Measurements from ENCODE around the gene TTLL10. TPM values are rescaled to one million over a fixed set of nuclear protein-coding genes. Genes with fewer than 3 reads are reported as not detected.
"Not testable (repeated sequence)": the region's sequence is repeated elsewhere in the genome, so short reads cannot be mapped to it uniquely, and the experiment has no call there.

Gene TTLL10
- total RNA-seq, 1 donor from 2014 or later = not detected

DNA sequence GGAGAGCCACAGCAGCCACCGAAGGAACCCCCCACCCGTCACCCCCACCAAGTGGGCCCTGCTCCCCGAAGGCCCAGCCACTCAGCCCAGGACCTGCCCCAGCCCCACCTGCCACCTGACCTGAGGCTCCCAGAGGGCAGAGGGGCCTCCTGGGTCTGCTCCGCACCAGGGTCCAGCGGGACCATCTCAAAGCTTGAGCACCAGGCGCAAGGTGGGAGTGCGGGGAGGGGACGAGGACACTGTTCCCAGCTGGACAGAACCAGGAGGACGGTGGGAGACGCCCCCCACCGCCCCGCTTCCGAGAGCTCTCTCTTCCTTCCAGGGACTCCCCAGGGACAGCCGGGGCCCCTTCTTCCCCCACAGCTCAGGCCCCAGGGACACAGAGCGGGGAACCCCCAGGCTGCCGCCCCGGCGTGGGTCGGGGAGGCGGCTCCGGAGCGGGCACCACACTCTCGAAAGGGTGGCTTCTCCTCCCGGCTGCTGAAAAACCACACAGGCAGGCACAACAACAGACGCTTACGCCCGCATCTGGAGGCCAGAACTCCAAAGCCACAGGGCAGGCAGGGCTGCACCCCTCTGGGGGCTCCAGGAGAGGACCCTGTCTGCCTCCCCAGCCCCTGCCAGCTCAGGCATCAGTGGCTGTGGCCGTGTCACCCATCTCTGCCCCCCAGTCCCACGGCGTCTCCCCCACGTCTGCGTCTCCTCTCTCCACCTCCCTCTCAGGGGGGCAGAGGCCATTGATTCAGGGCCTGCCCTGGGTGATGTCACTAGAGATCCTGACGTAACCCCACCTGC lies 1.9 kb upstream of the TTLL10 start:
- H3K4me3 Mint-ChIP-seq (ENCODE audit: unreplicated experiment) = no peak overlapping the region
- H3K36me3 Mint-ChIP-seq (ENCODE audit: low read depth, unreplicated experiment) = peaks cover 1% of the 10 kb centered on the region
- H3K27me3 Mint-ChIP-seq (ENCODE audit: unreplicated experiment) = no peaks in the 10 kb centered on the region
- no peaks in the 10 kb centered on the region for H3K9me3 Mint-ChIP-seq (ENCODE audit: unreplicated experiment)
- DNase-seq (ENCODE audit: low spot score) = peak; percentile 5
- no peak overlapping the region for H3K27ac Mint-ChIP-seq (ENCODE audit: unreplicated experiment)
- TF ChIP-seq, protein P1, sequence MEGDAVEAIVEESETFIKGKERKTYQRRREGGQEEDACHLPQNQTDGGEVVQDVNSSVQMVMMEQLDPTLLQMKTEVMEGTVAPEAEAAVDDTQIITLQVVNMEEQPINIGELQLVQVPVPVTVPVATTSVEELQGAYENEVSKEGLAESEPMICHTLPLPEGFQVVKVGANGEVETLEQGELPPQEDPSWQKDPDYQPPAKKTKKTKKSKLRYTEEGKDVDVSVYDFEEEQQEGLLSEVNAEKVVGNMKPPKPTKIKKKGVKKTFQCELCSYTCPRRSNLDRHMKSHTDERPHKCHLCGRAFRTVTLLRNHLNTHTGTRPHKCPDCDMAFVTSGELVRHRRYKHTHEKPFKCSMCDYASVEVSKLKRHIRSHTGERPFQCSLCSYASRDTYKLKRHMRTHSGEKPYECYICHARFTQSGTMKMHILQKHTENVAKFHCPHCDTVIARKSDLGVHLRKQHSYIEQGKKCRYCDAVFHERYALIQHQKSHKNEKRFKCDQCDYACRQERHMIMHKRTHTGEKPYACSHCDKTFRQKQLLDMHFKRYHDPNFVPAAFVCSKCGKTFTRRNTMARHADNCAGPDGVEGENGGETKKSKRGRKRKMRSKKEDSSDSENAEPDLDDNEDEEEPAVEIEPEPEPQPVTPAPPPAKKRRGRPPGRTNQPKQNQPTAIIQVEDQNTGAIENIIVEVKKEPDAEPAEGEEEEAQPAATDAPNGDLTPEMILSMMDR (IDR thresholded peaks at IDR 0.05; ENCODE audit: unreplicated experiment) = no peak
- H3K4me1 Mint-ChIP-seq (ENCODE audit: unreplicated experiment) = no peaks in the 10 kb centered on the region

DNA sequence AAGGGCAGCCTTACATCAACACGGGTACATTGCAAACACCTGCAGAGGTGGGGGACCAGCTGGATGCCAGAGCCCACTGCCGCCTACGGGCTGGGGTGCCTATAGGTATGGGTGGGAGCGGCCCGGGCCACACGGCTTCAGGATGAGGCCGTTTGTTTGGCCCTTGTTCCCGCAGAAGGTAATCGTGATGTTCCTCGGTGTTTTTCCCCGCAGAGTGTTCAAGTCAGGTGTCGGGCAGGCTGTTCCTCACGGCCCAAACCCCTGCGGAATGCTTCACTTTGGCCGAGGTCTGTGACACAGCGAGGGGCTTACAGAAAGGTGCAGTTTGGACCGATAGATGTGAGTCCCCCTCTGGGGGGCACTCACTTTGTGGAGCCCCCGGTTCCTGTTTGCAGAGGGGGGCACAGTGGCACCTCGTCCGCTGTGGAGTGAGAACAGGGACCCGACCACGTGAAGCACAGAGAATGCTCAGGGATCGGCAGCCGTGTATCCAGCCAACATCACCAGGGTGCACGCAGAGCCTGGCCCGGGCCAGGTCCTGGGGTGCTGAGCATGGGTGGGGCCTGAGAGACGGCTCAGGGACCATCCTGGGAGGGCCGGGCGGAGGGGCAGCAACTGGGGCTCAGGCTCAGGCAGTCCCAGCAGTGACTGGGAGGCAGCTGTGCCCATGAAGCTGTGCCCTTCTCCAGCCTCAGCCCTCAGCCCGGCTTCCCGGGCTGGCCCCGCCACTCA lies 453 bp upstream of the TTLL10 start:
- TF ChIP-seq, protein P1 (IDR thresholded peaks at IDR 0.05; ENCODE audit: unreplicated experiment) = no peak
- no peaks in the 10 kb centered on the region for H3K9me3 Mint-ChIP-seq (ENCODE audit: unreplicated experiment)
- no peaks in the 10 kb centered on the region for H3K4me1 Mint-ChIP-seq (ENCODE audit: unreplicated experiment)
- no peak overlapping the region for H3K27ac Mint-ChIP-seq (ENCODE audit: unreplicated experiment)
- peaks cover 4% of the 10 kb centered on the region for H3K36me3 Mint-ChIP-seq (ENCODE audit: low read depth, unreplicated experiment)
- no peaks in the 10 kb centered on the region for H3K27me3 Mint-ChIP-seq (ENCODE audit: unreplicated experiment)
- no peak overlapping the region for H3K4me3 Mint-ChIP-seq (ENCODE audit: unreplicated experiment)
- no peak for DNase-seq (ENCODE audit: low spot score)

DNA sequence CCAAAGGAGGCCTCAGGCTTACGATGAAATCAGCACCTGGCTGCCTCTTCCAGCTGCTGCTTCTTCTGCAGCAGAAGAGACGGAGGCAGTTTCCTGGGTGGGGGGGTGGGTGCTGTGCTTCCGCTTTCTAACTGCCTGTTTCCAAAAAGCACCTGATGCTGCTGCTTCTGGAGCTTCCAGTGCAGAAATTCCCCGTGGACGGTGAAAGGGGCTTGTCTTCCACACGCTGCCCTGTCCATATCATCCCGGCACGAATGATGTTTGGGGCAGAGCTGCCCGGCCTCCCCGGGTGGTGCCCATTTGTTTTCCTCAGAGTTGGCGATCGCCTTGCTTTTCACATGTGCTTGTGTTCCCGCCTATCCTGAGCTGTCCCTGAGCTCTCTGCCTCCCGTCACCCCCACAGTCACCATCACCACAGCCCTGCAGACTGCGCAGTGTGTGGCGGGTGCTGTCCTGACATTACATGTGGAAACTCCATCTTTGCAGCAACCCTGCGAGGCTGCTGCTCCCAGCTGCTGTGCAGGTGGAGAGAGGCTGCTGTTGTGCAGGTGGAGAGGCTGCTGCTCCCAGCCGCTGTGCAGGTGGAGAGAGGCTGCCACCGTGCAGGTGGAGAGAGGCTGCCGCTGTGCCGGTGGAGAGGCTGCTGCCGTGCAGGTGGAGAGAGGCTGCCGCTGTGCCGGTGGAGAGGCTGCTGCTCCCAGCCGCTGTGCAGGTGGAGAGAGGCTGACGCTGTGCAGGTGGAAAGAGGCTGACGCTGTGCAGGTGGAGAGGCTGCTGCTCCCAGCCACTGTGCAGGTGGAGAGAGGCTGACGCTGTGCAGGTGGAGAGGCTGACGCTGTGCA lies 1.8 kb downstream of the TTLL10 start:
- no peak overlapping the region for H3K27ac Mint-ChIP-seq (ENCODE audit: unreplicated experiment)
- H3K27me3 Mint-ChIP-seq (ENCODE audit: unreplicated experiment) = no peaks in the 10 kb centered on the region
- H3K36me3 Mint-ChIP-seq (ENCODE audit: low read depth, unreplicated experiment) = peaks cover 4% of the 10 kb centered on the region
- DNase-seq (ENCODE audit: low spot score) = peak; percentile 4
- TF ChIP-seq, protein P1 (IDR thresholded peaks at IDR 0.05; ENCODE audit: unreplicated experiment) = no peak
- no peak overlapping the region for H3K4me3 Mint-ChIP-seq (ENCODE audit: unreplicated experiment)
- H3K9me3 Mint-ChIP-seq (ENCODE audit: unreplicated experiment) = no peaks in the 10 kb centered on the region
- H3K4me1 Mint-ChIP-seq (ENCODE audit: unreplicated experiment) = no peaks in the 10 kb centered on the region

DNA sequence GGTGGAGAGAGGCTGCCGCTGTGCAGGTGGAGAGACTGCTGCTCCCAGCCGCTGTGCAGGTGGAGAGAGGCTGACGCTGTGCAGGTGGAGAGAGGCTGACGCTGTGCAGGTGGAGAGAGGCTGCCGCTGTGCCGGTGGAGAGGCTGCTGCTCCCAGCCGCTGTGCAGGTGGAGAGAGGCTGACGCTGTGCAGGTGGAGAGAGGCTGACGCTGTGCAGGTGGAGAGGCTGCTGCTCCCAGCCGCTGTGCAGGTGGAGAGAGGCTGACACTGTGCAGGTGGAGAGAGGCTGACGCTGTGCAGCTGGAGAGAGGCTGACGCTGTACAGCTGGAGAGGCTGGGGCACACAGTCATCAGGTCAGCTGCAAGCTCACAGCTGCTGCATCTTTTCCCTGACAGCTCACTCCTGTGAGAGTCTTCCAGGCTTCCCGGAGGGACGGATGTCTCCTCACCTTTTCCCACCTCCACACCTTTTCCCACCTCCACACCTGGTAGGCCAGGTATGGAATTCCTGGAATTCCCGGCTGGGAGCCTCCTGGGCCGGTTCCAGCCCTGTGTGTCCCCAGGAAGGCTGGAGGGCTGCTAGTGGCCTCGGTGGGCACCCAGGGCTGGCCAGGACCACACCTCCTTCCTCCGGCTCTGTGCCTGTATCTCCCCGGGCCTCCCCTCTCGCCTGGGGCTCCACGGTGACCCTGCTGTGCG lies 2.5 kb downstream of the TTLL10 start:
- H3K27me3 Mint-ChIP-seq (ENCODE audit: unreplicated experiment); H3K4me1 Mint-ChIP-seq (ENCODE audit: unreplicated experiment); H3K27ac Mint-ChIP-seq (ENCODE audit: unreplicated experiment); H3K9me3 Mint-ChIP-seq (ENCODE audit: unreplicated experiment); H3K36me3 Mint-ChIP-seq (ENCODE audit: low read depth, unreplicated experiment); H3K4me3 Mint-ChIP-seq (ENCODE audit: unreplicated experiment): not testable (repeated sequence)
- DNase-seq (ENCODE audit: low spot score) = peak; percentile 2

DNA sequence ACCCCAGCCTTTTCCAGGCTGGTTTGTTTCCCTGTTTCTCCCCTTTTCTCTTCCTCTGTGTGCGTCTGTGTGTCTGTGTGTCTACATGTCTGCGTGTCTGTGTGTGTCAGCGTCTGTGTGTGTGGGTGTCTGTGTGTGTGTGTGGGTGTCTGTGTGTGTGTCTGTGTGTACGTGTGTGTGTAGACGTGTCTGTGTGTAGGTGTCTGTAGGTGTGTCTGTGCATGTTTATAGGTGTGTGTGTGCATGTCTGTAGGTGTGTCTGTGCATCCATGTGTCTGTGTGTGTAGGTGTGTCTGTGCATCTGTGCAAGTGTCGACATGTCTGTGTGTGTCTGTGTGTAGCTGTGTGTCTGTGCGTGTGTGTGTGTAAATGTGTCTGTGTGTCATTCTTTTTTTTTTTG lies 3.3 kb downstream of the TTLL10 start:
- Mint-ChIP-seq H3K9me3 (ENCODE audit: unreplicated experiment) (no peaks in the 10 kb centered on the region), H3K27ac (ENCODE audit: unreplicated experiment) (peak overlapping the region; percentile 4), H3K36me3 (ENCODE audit: low read depth, unreplicated experiment) (peaks cover 4% of the 10 kb centered on the region), H3K4me3 (ENCODE audit: unreplicated experiment) (peak overlapping the region; percentile 18), H3K4me1 (ENCODE audit: unreplicated experiment) (no peaks in the 10 kb centered on the region), H3K27me3 (ENCODE audit: unreplicated experiment) (peaks cover 2% of the 10 kb centered on the region)
- DNase-seq (ENCODE audit: low spot score) = no peak
- TF ChIP-seq, protein P1 (IDR thresholded peaks at IDR 0.05; ENCODE audit: unreplicated experiment) = no peak

Data from endothelial cell (in vitro differentiated cells).